ENCODE data around the gene VTI1B.

VTI1B gene

GRCh38 chr14:67675219-67675582 is 769 bp upstream of the VTI1B start:
- DNase-seq = no peak

DNA sequence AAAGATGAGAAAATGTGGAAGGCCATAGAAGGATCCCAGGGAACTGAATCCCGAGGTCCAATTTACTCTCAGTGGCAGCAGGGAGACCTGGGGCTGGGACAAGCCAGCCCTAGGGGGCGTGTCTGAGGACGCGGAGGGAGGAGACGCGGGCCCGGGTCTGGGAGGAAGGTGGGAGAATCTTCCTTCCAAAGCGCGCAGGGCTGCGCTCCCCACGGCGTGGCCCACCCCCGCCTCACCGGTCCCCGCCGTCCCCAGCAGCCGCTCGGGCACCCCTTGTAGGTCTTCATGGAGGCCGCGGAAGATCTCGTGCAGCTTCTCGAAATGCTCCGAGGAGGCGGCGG is 323 bp downstream of the VTI1B start:
- DNase-seq = peak; percentile 41 to 51

DNA sequence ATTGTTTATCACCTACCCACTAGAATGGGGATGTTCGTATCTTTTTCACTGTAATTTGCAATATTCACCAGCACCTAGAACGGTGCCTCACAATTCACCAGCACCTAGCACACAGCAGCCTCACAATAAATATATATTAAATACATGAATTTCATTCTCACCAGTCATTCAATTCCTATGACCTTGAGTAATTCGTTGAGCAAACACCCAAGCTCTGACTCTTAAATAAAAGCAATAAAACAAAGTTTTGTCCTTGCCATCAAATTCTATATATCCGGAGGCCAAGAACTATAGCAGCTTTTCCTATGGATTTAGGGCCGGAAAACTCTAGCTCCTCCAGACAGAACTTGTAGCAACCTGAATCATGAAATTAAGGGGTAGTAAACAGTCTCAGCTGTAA is 981 bp downstream of the VTI1B start:
- DNase-seq = no peak

GRCh38 chr14:67668559-67668958 is 5.9 kb downstream of the VTI1B start:
- DNase-seq = no peak

GRCh38 chr14:67666750-67667449 is 7.5 kb downstream of the VTI1B start:
- DNase-seq = peak in 1 of 2 donors; percentile 35

GRCh38 chr14:67665868-67666267 is 8.6 kb downstream of the VTI1B start:
- DNase-seq = no peak

GRCh38 chr14:67663633-67664032 is 10.8 kb downstream of the VTI1B start:
- no peak for DNase-seq

GRCh38 chr14:67653651-67654280 is 20.7 kb downstream of the VTI1B start:
- no peak for DNase-seq

DNA sequence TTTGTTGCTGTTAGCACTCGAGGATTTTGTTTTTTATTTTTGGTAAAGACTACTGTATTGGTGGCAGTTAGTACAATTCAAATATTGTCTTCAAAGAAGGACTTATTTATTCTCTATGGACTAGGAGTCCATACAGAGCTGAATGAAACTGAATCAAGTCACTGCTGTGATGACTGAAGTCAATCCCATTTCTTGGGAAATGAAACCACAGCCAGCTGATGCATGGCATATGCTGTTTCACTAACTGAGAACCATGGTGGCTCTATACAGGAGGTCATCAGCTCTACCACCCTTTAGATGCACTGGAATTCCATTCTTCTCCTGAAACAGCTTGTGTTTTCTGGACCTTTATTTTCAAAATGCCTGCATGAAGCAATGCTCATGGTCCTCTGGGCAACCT is 22.2 kb downstream of the VTI1B start:
- no peak for DNase-seq

DNA sequence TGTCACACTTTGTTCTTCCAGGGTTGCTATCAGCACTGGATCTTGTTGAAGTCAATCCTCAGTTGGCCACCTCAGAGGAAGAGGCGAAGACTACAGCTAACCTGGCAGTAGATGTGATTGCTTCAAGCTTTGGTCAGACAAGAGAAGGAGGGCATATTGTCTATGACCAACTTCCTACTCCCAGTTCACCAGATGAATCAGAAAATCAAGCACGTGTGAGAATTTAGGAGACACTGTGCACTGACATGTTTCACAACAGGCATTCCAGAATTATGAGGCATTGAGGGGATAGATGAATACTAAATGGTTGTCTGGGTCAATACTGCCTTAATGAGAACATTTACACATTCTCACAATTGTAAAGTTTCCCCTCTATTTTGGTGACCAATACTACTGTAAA is 23.7 kb downstream of the VTI1B start:
- DNase-seq = no peak

GRCh38 chr14:67650151-67650550 is 24.3 kb downstream of the VTI1B start:
- no peak for DNase-seq

- DNase-seq = no peak
Observed at GRCh38 chr14:67646131-67646530, 28.3 kb downstream of the VTI1B start.

- DNase-seq = no peak
Observed at GRCh38 chr14:67645414-67645813, 29.0 kb downstream of the VTI1B start.

DNA sequence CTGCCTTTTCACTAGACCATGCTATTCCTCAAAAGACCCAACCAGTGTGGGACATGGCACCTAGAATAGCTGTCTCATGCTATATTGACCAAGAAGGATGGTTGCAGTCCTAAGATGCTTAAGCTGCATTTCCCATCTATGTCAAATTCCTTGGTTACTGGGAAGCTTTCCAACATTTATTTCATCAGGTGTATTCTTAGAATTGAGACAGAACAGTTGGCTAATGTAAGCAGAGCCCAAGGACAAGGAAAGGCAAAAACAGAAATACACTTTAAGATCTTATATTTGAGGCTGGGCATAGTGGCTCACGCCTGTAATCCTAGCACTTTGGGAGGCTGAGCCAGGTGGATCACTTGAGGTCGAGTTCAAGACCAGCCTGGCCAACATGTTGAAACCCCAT is 30.0 kb downstream of the VTI1B start:
- no peak for DNase-seq

DNA sequence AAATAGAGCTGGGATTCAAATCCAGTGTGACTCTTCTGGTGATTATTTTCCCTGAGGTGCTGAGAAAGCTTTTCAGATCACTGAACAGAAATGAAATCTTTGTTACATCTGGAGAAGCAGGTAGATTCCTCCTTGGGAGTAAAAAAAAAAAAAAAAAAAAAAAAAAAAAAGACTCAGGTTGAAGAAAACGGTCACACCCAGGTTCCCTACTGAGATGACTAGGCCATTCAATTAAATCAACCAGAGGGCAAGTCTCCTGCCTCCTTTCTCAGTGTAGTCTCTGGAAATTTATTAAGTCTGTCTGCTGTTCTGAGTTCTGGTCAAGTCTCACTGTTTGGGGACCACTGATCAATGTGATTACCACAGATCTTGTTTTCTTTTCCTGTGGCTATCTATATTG is 30.7 kb downstream of the VTI1B start:
- no peak for DNase-seq

DNA sequence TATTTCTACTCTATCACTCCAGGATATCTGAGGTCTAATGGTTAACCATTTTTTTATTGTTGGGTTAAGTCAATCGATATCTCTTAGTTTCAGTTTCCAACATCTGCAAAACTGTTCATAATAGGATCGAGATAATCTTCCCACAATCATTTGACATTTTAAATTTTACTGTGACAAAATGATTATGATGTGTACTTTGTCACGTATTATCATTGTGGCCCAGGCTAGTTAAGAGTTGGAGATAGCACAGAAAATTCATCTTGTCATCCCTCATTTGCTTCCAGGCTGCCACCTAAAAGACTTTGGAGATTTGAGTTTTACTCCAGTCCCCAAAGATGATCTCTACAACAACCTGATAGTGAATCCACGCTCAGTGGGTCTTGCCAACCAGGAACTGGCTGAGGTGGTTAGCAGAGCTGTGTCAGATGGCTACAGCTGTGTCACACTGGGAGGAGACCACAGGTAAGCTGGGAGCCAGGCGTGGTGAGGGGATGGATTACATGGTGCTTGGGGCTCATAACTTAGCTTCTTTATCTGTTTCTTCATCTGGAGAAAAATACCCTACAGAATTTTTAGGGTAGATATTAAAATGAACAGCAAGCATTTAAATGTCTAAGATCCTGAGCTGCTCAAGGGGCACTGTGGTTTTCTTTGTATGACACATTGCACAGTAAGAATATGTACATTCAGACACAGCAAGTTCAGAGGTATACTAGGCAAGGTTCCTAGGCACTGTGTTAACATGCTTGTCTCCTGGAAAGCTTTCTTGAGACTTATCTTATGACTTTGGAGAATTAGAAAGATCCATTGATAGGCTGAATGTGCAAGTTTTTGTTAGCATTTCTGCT is 32.3 kb downstream of the VTI1B start:
- no peak for DNase-seq

GRCh38 chr14:67641480-67641879 is 33.0 kb downstream of the VTI1B start:
- DNase-seq = no peak

- no peak for DNase-seq
Observed at GRCh38 chr14:67638642-67639041, 35.8 kb downstream of the VTI1B start.

- DNase-seq = no peak
Observed at GRCh38 chr14:67636361-67636919, 38.0 kb downstream of the VTI1B start.

GRCh38 chr14:67633451-67634147 is 40.8 kb downstream of the VTI1B start:
- DNase-seq = no peak

DNA sequence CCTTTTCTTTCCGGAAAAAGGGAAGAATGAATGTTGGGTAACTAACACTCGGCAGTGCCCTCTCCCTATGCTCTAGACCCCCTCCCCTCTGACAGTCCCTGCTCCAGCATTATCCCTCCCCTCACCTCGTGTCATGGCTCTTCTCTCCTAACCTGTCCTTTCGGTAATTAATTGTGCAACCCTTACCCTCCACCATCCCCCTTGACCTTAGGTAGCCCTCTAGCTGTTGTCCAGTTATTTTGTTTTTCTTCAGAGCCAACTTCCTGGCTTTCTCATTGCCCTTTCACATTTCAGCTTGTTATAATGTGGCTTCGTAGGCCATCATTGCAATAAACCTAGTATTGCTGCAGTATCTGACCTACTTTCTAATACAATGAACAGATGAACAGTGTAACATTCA is 43.5 kb downstream of the VTI1B start:
- no peak for DNase-seq

GRCh38 chr14:67630186-67630585 is 44.2 kb downstream of the VTI1B start:
- no peak for DNase-seq

GRCh38 chr14:67627519-67627918 is 46.9 kb downstream of the VTI1B start:
- no peak for DNase-seq

Data from activated CD4-positive, alpha-beta T cell treated with anti-CD3 and anti-CD28 coated beads for 4 hours (primary cell).